ENCODE results near the gene KIRREL1.

- TF ChIP-seq, protein P1, sequence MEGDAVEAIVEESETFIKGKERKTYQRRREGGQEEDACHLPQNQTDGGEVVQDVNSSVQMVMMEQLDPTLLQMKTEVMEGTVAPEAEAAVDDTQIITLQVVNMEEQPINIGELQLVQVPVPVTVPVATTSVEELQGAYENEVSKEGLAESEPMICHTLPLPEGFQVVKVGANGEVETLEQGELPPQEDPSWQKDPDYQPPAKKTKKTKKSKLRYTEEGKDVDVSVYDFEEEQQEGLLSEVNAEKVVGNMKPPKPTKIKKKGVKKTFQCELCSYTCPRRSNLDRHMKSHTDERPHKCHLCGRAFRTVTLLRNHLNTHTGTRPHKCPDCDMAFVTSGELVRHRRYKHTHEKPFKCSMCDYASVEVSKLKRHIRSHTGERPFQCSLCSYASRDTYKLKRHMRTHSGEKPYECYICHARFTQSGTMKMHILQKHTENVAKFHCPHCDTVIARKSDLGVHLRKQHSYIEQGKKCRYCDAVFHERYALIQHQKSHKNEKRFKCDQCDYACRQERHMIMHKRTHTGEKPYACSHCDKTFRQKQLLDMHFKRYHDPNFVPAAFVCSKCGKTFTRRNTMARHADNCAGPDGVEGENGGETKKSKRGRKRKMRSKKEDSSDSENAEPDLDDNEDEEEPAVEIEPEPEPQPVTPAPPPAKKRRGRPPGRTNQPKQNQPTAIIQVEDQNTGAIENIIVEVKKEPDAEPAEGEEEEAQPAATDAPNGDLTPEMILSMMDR (IDR thresholded peaks at IDR 0.05): no peak
- TF ChIP-seq POLR2A (IDR thresholded peaks at IDR 0.05): no peak
These were observed 9.0 kb upstream of the KIRREL1 start for GRCh38 chr1:157984469-157984868.
